ENCODE data around the gene GSC2.

DNA sequence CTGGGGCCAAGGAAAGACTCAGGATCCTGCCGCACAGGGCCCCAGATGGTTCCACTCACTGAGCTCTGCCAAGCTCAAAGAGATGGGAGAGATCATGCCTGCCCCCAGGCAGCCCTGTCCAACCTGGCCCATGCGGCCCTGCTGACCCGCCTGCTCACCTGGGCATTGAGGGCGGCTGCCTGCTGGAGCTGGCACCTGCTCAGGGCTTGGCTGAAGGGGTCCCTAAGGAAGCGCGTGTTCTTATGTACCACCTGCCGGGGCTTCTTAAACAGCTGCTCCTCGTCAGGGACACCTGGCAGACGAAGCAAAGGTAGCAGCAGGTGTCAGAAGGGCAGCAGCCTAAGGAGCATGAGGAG, 11.1 kb downstream of the GSC2 start:
- TF ChIP-seq POLR2AphosphoS5 (IDR thresholded peaks at IDR 0.05; ENCODE audit: borderline replicate concordance, low read depth, low read length) = no peak
- TF ChIP-seq EZH2 (IDR thresholded peaks at IDR 0.05) = no peak
- TF ChIP-seq FOXP2 (optimal IDR thresholded peaks at IDR 0.05; ENCODE audit: control extremely low read depth, extremely low read length, insufficient read depth) = no peak
